ENCODE measurements around the gene MSI1.
A peak's percentile ranks its signal among the peaks of the same experiment; 100 is the strongest.

Gene MSI1

DNA sequence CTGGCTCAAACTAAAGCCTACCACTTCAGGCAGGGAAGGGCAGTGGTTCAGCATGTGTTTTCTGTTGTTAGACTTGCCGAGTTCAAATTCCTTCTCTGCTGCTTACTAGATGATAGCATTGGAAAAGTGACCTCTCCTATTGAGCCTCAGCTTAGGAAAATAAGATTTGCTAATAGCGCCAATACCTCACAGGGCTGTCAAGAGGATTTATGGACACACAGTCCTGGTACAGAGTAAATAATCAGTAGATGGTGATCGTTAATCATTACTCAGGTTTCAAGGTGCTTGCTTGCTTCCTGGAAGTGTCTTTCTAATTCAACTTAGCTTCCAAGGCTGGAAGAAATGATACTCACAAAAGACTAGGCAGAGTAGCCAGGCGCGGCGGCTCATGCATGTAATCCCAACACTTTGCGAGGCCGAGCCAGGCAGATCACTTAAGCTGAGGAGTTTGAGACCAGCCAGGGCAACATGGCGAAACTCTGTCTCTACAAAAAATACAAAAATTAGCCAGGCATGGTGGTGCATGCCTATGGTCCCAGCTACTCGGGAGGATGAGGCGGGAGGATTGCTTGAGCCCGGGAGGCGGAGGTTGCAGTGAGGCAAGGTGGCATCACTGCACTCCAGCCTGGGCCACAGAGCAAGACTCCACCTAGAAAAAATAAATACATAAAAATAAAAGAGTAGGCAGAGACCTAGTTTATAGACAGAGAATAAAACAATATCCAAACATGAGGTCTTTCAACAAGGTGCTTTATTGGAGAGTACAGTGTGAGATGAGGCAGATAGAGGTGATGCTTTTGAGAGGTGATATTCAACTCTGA lies 47.4 kb downstream of the MSI1 start:
- in situ Hi-C loops (cut with HindIII; ENCODE audit: low sequenced_read_pairs): no loop called here
- DNase-seq (ENCODE audit: low read depth): no peak
- TF ChIP-seq, protein P1, sequence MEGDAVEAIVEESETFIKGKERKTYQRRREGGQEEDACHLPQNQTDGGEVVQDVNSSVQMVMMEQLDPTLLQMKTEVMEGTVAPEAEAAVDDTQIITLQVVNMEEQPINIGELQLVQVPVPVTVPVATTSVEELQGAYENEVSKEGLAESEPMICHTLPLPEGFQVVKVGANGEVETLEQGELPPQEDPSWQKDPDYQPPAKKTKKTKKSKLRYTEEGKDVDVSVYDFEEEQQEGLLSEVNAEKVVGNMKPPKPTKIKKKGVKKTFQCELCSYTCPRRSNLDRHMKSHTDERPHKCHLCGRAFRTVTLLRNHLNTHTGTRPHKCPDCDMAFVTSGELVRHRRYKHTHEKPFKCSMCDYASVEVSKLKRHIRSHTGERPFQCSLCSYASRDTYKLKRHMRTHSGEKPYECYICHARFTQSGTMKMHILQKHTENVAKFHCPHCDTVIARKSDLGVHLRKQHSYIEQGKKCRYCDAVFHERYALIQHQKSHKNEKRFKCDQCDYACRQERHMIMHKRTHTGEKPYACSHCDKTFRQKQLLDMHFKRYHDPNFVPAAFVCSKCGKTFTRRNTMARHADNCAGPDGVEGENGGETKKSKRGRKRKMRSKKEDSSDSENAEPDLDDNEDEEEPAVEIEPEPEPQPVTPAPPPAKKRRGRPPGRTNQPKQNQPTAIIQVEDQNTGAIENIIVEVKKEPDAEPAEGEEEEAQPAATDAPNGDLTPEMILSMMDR (IDR thresholded peaks at IDR 0.05; ENCODE audit: low read depth, low read length, missing control alignments): no peak
- H3K4me3 ChIP-seq (ENCODE audit: low read depth, low read length): no peak overlapping the region

DNA sequence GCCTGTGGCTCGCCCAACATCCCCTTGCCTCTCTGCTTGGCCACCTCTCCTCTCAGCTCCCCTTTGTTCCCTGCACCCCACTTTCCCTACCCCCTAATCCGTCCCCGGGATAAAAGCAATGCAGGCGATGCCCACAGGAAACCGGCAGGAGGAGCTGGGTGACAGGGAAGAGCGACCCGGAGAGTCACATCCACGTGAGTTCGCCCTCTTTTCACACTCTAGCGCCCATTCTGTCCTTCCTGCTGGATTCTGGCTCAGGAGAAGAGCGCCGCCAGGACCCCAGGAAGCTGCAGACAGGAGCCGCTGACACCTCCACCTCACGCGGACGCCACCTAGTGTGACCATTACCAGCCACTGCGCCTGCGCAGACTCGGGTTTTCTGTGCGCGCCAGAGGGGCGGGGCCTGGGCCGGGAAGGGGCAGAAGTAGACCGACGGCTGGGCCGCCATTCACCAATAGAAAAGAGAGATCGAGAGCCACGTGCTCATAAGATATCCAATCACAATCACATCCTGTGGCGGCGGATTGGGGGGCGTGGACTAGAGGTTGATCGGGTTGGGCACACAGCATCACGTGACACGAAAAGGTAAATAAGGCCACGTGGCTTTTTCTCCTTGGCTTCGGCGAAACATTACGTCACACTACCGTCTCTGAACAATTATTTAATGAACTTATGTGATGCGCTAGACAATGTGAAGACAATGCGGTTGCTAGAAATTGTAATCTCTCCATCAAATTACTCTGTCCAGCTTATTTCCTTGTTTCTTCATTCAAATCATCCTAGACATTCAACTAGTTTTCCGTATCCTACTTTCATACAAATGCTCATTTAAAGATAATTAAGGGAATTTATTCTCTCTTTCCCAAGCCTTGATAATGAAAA lies 51.5 kb downstream of the MSI1 start:
- DNase-seq (ENCODE audit: low read depth): peak; percentile 98
- H3K4me3 ChIP-seq (ENCODE audit: low read depth, low read length): peak overlapping the region; percentile 52
- in situ Hi-C loops (cut with HindIII; ENCODE audit: low sequenced_read_pairs): no loop called here
- TF ChIP-seq, protein P1 (IDR thresholded peaks at IDR 0.05; ENCODE audit: low read depth, low read length, missing control alignments): peak; percentile 77

DNA sequence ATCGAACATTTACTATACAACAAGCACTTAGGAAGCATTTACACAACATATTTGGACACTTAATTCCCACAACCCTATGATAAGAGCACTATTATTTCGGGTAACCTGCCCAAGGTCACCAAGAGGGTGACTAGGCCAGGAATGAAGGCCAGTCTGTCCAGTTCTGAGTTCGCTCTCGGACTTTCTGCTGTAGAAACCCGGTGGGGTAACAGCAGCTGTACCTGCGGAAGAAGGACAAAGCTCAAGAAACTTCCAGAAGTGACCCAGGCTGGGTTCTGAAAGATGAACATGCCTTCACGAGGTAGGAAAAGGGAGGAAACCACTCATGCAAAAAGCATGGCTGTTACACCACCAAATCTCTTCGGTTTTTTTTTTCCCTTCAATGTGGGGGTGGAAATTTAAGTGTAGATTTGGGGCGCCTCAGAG lies 52.2 kb downstream of the MSI1 start:
- peak overlapping the region; percentile 52 for H3K4me3 ChIP-seq (ENCODE audit: low read depth, low read length)
- no peak for DNase-seq (ENCODE audit: low read depth)
- TF ChIP-seq, protein P1 (IDR thresholded peaks at IDR 0.05; ENCODE audit: low read depth, low read length, missing control alignments): no peak
- in situ Hi-C loops (cut with HindIII; ENCODE audit: low sequenced_read_pairs): no loop called here

DNA sequence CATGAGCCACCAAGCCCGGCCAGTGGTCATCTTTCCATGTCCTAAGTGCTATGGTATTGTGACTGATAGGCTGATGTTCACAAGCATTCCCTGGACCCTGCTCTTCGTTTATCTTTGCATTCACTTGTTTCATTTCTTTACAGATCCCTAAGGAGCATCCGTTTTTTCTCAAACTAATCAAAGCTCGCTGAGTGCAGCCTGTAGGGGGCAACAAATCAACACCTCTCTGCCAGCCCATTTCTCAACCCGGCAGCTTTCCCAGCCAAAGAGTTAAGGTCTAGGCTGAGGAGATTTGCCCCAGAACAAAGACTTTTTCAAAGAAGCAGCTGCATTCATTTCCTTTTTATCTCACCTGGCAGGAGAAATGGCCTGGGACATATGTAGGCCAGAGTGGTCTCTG lies 54.7 kb downstream of the MSI1 start:
- H3K4me3 ChIP-seq (ENCODE audit: low read depth, low read length): no peak overlapping the region
- TF ChIP-seq, protein P1 (IDR thresholded peaks at IDR 0.05; ENCODE audit: low read depth, low read length, missing control alignments): no peak
- in situ Hi-C loops (cut with HindIII; ENCODE audit: low sequenced_read_pairs): no loop called here
- DNase-seq (ENCODE audit: low read depth): no peak

DNA sequence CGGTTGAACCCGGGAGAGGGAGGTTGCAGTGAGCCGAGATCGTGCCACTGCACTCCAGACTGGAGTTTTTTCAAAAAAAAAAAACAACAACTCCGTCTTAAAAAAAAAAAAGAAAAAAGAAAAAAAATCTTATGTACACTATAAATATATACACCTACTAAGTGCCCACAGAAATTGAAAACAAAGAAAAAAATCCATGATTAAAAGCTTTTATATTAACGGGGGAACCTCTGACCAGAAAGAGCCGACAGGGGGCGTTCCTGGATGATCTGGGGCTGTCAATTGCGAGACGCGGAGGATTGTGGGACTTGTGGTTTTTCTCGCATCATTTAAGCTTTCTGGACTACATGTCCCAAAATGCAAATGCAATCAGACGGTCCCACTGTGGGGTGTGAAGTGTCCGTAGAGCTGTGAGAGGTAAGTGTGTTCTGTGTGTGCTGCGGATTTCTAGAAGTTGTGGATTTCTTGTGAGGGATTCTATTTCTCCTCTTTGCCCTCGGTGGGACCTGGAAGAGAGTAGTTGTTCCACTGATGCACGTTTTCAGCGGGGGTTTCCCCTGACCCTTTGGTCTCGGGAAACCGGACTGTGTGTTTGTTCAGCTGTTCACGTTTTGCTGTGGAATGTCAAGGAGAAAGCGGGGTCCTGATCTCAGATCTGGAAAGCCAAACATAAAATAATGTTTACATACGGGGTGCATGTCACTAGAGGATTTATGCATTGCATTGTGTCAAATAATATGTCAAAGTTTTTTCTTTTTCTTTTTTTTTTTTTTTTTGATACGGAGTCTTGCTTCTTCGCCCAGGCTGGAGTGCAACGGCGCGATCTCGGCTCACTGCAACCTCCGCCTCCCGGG lies 66.8 kb downstream of the MSI1 start, which contains the start of gene SIRT4:
Gene SIRT4, plus strand, starts transcription at position 360 of the 854 bp plus-strand sequence. CDS start 1,241 bp downstream, outside the sequence.
- peak within 1 kb of the TSS; percentile 78 for H3K4me3 ChIP-seq (ENCODE audit: low read depth, low read length)
- in situ Hi-C loops (cut with HindIII; ENCODE audit: low sequenced_read_pairs): loop anchor here (10.0 kb wide), 1 partner anchor 77 kb away; no protein-coding TSS in a partner anchor
- DNase-seq (ENCODE audit: low read depth): peak; percentile 92
- TF ChIP-seq, protein P1 (IDR thresholded peaks at IDR 0.05; ENCODE audit: low read depth, low read length, missing control alignments): peak; percentile 92
